GM19395 (cell line): ENCODE data around the gene PEAK3.

Experiments
- ATAC-seq: cut with Tn5 transposase; IDR thresholded peaks from one replicate; pipeline ENCODE4 v1.9.1; 2021; ENCODE audit warnings: mild to moderate bottlenecking, moderate library complexity; ENCODE audit not compliant: unreplicated experiment

Gene PEAK3

DNA sequence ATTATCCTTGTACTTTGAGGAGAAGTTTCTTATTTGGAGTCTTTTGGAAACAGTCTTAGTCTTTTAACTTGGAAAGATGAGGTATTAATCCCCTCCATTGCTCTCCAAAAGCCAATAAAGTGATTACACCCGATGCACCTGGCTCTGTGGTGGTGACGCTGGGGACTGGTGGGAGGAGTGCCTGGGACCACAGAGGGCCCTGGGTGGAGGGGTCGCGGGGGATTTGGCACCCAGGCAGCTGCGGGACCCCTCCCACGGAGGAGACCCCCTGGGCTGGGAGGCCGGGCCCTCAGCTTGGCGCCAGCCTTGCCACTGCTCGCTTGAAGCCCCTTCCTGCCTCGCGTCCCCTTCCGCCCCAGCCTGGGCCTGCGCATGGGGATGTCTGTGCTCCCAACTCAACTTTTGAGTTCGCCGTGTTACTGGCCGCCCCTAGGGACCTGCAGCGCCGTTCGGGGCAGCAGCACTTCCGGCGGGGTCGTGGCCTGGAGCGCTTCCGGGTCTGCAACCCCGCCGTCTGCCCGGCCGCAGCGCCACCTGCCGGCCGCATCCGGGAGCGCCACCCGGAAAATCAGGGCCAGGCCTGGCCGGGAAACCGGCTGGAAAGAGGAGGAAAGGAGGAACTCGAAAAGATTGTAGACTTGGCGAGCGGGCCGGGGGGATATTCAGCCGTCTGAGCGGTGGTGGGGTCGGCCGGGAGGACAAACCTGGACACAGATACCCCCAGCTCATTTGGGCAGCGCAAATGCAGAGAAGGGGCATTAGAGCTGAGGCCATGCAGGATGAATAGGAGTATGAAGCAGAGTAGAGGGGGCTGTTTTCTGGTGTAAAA, 8.4 kb downstream of the PEAK3 start:
- no peak for ATAC-seq

DNA sequence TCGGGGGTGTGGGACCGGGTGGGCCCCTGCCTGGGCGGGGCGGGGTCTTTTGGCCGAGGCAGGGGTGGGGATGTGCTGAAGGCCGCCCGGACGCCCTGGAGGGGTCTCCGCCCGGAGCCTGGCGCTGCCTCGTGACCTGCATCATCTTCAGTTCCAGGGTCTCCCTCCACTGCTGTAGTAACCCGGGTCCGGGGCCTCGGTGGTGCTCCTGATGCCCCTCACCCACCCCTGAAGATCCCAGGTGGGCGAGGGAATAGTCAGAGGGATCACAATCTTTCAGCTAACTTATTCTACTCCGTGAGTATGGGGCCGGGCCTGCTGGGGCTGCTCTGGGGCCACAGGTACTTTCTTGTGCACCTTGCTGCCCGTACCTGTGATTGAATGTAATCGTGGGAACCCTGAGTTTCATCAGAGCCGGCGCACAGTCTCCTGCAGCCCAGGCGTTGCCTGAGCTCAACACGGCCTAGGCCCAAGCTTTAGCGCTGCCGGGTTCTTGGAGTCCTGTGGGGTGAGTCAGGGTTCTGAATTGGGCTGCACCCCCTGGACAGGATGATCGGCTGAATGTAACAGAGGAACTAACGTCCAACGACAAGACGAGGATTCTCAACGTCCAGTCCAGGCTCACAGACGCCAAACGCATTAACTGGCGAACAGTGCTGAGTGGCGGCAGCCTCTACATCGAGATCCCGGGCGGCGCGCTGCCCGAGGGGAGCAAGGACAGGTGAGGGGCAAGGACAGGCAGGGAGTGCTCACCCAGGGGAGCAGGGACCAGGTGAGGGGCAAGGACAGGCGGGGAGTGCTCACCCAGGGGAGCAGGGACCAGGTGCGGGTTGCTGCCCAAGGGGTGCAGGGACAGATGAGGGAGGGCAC, 10.5 kb downstream of the PEAK3 start:
- ATAC-seq = no peak

DNA sequence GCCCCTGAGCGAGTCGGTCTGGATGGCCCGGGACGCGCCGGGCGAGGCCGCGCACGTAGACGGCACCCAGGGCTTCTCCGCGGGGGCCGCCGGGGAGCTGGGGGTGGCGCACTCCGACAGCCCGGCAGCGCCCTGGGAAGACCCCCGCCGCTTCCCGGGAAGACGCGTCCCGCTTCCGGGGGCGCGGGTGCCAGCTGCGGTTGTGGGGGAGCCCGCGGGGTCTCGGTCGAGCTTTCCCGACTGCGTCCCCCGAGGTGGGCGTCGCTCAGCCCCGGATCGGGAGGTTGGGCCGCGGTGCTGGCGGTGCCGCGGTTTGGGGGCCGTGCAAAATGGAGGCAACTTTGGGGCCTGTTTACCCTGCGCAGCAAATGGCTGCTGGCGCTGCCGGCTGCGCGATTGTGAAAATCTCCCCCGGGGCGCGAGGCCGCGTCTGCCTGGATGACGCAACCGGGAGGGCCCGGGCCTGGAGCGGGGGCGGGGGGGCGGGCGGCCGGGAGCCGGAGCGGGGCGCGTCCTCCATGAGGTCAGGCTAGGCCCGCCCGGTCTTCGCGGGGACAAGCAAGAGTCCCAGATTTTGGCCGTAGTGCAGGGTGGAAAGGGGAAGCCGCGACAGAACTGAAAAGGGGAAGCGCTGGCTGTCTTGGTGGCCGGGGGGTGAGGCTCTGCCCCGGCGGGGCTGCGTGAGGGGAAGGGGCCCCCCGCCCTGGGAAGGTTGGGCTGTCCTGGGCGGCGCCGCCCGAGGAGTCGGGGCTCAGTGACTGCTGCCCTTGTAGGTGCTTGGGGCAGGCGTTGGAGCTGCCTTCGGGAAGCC, 11.3 kb downstream of the PEAK3 start:
- no peak for ATAC-seq

DNA sequence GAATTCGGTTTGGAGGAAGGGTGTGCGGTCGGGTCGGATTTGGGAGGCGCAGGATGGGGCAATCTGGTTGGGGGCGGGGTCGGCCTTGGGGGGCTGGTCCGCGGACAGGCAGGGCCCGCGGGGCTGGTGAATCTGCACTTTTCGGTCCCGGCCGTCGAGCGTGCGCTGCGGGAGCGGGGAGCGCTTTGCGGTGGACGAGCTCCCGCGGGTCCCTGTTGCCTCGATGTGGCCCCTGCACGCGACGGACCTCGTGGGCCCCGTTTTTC, 11.9 kb downstream of the PEAK3 start:
- no peak for ATAC-seq

DNA sequence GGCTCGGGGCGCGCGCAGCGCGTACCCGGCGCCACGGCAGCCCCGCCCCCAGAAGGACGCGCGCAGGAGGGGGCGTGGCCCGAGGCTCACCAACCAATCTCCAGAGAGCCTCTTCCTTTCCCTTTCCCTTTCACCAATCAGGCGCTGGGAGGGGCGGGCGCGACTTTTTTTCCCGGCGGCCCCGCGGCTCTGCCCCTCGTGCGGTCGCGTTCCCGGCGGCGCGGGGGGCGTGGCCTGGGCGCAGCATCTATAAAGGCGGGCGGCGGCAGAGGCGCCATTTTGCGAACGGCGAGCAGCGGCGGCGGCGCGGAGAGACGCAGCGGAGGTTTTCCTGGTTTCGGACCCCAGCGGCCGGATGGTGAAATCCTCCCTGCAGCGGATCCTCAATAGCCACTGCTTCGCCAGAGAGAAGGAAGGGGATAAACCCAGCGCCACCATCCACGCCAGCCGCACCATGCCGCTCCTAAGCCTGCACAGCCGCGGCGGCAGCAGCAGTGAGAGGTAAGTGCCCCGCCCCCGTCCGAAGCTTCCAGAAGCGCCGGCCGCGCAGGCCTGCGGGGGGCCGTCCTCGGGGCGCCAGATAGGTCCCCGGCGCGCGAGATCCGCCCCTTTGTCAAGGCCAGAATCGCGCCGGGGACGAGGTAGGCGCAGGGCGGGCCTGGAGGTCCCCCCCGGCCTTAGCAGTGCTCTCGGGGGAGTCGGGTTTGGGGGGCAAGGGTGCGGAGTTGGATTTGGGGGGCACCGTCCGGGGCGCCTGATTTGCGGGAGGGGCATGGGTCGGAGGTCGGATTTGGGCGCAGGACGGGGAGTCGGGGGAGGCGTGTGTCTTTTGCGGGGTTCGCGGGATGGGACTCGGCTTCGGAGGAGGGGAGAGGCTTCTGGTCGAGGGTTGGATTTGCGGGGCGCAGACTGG, 12.5 kb downstream of the PEAK3 start:
- ATAC-seq = peak; percentile 46

DNA sequence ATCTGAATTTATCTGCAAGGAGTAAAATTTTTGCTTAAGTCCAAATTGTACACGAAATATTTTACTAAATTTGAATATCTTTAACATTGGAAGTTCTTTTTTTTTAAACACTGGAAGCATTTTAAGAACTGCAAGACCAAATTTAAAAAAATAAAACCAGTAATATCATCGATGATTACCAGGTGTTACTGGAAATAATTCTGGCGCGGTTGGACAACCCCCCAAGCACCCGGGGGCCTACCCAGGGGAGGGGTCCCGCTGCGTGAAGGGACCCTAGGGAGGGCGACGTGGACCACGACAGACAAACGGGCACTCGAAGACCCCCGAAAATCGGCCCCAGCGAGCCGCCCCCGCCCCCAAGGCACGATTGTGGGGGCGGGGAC, 13.1 kb downstream of the PEAK3 start:
- ATAC-seq = no peak

DNA sequence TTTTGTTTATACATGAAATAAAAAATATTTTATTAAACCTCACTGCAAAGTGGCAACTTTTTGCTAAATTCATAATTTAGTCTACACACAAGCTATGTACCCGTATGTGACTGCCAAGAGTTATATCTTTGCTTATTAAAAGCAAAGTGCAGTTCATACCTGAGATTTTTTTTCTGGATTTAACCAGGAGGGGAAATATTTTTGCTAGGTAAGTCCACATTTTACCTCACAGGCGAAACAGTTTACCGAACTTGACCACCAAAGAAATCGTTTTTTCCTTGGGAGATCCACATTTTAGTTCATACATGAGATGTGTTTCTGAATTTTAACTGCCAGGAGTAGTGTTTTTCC, 13.5 kb downstream of the PEAK3 start:
- ATAC-seq = no peak

DNA sequence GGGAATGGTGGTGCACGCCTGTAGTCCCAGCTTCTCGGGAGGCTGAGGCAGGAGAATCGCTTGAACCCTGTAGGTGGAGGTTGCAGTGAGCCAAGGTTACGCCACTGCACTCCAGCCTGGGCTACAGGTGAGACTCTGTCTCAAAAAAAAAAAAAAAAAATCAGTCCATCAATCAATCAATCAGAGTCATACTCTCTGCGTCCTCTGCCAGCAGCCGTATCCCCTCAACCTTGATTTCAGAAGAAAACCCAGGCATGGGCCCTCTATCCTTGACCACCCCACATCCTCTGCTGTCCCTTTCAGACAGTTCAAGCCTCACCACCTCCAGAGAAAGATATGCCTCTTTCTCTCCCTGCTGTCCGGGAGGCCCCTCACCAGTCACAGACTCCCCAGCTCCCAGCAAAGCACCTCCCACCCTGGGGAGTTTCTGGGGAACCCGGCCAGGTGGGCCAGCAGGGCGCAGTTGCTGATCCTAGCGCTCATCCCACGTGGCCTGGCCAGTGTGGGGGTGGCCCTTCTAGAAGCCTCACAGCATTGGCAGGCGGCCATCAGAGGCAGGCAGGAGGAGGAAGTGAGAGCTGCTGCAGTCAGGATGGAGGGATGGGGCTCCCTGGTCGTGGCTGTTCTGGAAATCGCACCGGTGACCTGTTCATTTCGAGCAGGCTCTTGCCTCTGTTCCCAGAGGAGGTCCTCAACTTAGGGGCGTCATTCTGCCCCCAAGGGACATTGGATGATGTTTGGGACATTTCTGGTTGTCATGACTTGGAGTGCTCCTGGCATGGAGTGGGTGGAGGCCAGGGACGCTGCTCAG, 15.6 kb downstream of the PEAK3 start:
- ATAC-seq = no peak

DNA sequence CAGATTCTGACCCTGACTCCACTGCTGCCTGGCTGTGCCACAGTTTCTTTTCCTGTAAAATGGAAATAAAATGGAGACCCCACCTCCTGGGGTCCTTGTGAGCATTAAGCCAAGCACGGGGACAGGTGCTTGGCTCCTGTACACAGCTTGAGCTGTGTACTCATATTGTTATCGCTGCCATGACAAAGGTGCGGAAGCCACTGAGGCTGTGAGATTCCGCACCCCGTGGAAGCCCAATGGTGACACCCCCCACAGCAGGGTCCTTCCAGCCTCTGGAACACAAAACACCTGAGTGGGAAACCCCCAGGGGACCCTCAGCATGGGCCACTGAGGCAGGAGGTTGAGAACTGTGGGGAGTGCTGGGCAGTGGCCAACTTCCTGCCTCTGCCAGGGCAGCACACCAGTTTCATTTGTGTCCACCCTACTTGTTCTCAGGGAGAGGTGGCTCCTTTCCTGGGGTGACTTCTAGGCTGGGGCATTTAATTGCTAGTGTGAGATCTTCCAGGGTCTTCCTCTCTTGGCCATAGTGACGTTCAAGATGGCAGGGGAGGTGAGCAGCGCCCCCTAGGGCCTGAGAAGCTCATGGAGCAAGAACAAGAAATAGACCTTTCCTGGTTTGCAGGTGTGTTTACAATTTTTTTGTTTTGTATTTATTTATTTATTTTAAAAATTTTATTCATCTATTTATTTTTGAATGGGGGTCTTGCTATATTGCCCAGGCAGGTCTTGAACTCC, 20.4 kb downstream of the PEAK3 start:
- no peak for ATAC-seq

DNA sequence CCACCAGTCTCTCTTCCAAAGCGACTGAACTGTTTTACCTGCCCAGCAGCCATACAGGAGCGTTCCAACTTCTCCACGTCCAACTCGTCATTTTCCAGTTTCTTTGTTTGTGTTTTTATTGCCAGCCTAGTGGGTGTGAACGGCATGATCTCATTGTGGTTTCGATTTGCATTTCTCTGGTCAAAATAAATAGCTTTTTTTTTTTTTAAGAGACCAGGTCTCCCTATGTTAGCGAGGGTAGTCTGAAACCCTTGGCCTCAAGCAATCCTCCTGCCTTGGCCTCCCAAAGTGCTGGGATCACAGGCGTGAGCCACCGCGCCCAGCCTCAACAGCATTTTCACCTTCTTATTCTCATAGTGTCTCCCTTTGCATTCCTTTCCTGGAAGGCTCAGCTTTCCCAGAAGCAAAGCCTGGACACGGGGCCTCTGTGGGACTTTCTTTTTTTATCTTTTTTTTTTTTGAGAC, 21.6 kb downstream of the PEAK3 start:
- ATAC-seq = no peak

DNA sequence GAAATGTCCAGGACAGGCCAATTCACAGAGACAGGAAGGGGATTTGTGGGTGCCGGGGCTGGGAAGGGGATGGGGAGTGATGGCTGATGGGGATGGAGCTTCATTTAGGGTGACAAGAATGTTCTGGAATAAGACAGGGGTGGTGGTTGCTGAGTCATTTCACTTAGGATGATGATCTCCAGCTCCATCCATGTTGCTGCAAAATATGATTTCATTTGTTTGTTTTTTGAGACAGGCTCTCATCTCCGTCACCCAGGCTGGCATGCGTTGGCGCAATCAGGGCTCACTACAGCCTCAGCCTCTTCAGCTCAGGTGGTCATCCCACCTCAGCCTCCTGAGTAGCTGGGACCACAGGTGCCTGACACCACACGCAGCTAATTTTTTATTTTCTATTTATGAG, 22.6 kb downstream of the PEAK3 start:
- ATAC-seq = no peak

DNA sequence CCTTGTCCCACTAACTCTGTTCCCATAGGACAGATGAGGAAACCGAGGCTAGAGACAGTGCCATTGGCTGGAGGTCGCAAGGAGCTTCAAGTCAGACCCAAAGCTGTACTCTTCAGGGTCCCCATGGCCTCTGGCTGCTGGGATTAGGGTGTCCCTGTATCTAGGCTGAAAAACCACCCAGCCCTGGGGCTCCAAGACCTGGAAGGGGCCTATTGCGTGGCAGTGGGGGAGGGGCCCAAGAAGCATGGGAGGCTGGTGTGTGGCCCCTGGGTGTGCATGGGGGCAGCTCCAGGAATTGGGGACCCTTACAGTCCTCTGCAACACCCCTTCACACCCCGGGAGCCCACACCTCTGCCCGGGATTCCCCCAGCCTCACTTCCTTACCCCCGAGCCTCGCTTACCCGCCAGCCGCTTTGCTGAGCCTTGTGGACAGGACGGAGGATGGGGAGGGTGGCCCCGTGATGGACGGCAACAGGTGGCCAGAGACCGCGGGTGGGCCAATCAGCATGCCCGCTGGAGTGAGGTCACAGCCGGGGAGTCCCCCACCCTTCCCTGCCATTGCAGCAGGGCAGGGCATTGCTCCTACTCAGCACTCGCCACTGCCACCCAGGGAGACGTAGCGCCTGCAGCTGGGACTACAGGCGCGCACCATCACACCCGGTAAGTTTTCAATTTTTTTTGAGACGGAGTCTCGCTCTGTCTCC, 25.8 kb downstream of the PEAK3 start, which contains the start of gene JSRP1:
Gene JSRP1, minus strand, starts transcription at position 436 of the 704 bp plus-strand sequence. CDS start 1,103 bp downstream, outside the sequence.
- ATAC-seq = no peak

DNA sequence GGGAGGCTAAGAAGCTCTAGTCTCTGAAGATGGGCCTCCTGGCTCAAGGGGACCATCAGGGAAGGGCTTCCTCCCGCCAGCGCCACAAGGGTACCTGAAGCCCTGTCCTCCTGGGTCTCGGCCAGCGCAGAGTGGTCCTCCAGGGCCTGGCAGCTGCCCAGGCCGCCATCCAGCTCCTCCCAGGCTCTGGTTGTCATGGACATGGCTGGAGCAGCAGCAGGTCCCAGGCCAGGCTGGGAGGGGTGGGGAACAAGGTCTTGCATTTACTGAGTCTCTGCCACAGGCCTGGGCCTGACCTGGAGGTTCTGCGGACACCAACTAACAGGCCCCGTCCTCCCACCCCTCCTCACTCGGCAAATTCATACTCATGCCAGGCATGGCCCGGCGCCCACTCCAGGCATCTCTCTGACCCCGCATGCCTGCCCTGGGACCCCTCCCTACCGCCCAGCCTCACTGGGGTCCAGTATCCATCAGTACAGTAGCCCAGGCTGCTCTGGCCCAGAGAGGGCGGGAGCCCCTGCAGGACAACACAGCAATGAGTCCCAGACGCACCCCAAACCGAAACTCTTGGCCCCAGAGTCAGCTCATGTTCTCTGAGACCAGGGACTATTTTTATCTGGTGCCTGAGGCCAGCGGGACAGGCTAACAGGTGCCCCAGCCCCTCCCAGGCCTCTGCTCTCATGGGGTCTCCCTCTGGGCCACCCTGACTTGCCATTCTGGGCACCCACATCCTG, 26.7 kb downstream of the PEAK3 start:
- ATAC-seq = no peak

DNA sequence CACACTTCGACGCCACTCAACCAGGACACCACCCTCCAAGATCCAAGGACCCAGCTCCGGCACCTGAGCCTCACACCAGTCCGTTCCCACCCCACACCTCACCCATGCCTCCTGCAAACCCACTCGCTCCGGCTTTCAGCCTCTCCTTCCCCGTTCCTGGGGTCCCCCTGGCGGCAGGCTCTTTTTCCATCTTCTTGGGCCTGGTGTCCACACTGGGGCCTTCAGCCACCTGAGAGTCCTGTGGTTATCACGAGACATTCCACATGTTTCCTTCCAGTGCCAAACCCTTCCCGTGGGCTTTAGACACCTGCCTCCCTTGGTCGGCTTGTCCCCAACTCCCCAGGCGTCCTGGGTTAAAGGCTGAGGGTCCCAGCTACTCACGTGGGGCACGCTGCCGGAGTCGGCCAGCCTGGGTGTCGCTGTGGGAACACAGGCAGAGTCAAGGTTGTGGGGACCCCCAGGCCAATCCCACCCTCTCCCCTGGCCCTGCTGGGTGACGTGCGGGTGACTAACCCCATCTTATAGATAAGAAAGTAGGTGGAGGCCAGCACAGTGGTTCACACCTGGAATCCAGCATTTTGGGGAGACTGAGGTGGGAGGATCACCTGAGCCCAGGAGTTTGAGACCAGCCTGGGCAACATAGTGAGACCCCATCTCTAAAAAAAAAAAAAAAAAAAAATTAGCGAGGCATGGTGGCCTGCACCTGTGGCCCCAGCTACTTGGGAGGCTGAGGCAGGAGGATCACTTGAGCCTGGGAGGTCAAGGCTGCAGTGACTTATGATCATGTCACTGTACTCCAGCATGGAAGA, 27.7 kb downstream of the PEAK3 start:
- no peak for ATAC-seq

DNA sequence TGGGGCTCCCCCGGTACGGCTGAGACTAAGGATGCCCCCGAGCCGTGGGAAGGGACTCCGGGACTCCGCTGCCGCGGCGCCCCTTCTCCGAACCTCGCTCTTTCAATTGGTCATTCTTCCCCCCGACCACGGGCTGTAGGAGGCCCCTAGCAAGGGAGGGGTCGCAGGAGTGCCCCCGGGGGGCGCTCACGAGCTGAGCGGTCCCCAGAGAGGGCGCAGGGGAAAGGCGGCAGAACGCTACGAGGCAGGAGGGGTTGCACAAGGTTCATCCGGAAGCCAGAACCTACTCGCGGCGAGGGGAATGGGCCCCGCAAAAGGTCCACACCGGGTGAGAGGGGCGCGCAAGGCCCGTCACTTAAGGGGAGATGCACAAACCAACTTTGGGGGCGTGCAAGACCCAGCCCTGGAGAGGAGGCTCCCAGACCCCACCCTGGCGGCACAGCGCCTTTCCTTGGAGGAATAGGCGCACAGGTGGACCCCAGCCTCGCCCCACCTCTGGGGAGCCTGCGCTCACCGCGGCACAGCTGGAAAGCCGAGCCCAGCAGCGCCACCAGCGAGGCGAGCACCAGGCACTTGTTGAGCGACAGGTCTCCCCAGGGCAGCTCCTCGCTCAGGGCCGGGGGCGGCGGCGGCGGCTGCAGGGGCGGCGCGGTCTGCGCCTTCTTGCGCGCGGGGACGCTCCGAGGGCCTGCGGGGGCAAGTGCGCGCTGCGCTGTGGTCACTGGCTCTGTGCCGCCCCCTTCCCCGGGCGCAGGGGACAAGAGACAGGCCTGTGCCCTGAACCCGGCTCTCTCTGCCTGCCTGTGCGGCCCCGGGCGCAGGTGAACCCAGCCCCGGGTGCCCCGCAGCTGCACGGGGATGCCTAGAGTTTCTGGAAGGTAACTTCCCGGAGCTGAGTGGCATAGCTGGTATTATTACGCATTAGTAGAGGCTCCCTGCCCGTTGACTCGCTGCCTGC, 28.6 kb downstream of the PEAK3 start:
- ATAC-seq = no peak

DNA sequence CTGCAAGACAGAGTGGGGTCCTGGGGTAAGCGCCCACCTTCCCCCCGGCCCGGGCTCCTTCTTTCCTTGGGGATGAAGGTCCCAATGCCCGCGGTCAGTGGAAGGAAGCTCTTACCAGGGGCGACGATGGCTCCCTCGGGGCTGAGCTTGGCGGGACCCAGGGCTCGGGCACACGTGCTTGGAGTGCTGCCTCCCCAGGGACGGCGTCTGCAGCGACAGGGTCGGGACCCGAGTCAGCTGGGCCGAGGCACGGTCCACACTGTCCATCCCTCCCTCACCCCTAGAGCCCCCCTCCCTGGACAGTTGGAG, 29.2 kb downstream of the PEAK3 start:
- no peak for ATAC-seq
